Thyroid gland (tissue), 4 donors: ENCODE data around the gene ZNF91.
"Not testable (repeated sequence)": the region's sequence is repeated elsewhere in the genome, so short reads cannot be mapped to it uniquely, and the experiment has no call there.

Experiments used
- CTCF ChIP-seq, 6 experiments: fragments of 200-600 bp in 3 of 6; fragments of 450-650 bp in 3 of 6; sonication (generic) in 3 of 6; IDR thresholded peaks; one replicate each; pipeline ENCODE4 v1.5.1; 2016 to 2019; ENCODE audit warnings: antibody characterized with exemption in 6 of 6, mild to moderate bottlenecking in 2 of 6, inconsistent platforms in 1 of 6, moderate library complexity in 1 of 6
- POLR2A ChIP-seq, 2 donors: fragments of 450-650 bp; IDR thresholded peaks; one replicate each; pipeline ENCODE4 v1.6.1; 2017; ENCODE audit warnings: antibody characterized with exemption in 2 of 2, mild to moderate bottlenecking in 2 of 2, moderate library complexity in 1 of 2

GRCh38 chr19:23361843-23362242 lies 33.4 kb downstream of the ZNF91 start:
- TF ChIP-seq CTCF, POLR2A (IDR thresholded peaks at IDR 0.05): not testable (repeated sequence)
